Stimulated activated CD8-positive, alpha-beta memory T cell treated with anti-CD3 and anti-CD28 coated beads, Interleukin-2, amount 100 ng/mL, for 1 hour (primary cell): ENCODE results near the gene ADGRD2.

ENCODE experiments used
- DNase-seq, 2 donors: peaks; one replicate each; pipeline ENCODE4 v3.0.0-alpha.2; 2020; ENCODE audit warnings: low read depth in 2 of 2

The ADGRD2 gene

GRCh38 chr9:124456341-124457078 is 6.3 kb downstream of the ADGRD2 start:
- no peak for DNase-seq

GRCh38 chr9:124457079-124457886 is 7.0 kb downstream of the ADGRD2 start:
- DNase-seq = no peak

GRCh38 chr9:124457887-124458431 is 7.7 kb downstream of the ADGRD2 start:
- no peak for DNase-seq

GRCh38 chr9:124458441-124458840 is 8.2 kb downstream of the ADGRD2 start:
- no peak for DNase-seq

GRCh38 chr9:124462739-124463138 is 12.5 kb downstream of the ADGRD2 start:
- no peak for DNase-seq

GRCh38 chr9:124465736-124466135 is 15.5 kb downstream of the ADGRD2 start:
- no peak for DNase-seq

GRCh38 chr9:124467410-124468060 is 17.3 kb downstream of the ADGRD2 start:
- DNase-seq = no peak

- DNase-seq = no peak
Observed at GRCh38 chr9:124468061-124468740, 17.9 kb downstream of the ADGRD2 start.

- DNase-seq = no peak
Observed at GRCh38 chr9:124469011-124469832, 19.0 kb downstream of the ADGRD2 start.

- DNase-seq = no peak
Observed at GRCh38 chr9:124470306-124470705, 20.1 kb downstream of the ADGRD2 start.

GRCh38 chr9:124470726-124471125 is 20.5 kb downstream of the ADGRD2 start:
- DNase-seq = no peak

- DNase-seq = no peak
Observed at GRCh38 chr9:124471761-124472160, 21.5 kb downstream of the ADGRD2 start.

- DNase-seq = no peak
Observed at GRCh38 chr9:124472770-124473169, 22.5 kb downstream of the ADGRD2 start.

GRCh38 chr9:124473310-124473709 is 23.1 kb downstream of the ADGRD2 start:
- DNase-seq = no peak

- no peak for DNase-seq
Observed at GRCh38 chr9:124474151-124474550, 23.9 kb downstream of the ADGRD2 start.

- no peak for DNase-seq
Observed at GRCh38 chr9:124475158-124475867, 25.1 kb downstream of the ADGRD2 start.

- no peak for DNase-seq
Observed at GRCh38 chr9:124475868-124476690, 25.8 kb downstream of the ADGRD2 start.

- no peak for DNase-seq
Observed at GRCh38 chr9:124477211-124477647, 27.0 kb downstream of the ADGRD2 start.

- DNase-seq = no peak
Observed at GRCh38 chr9:124477648-124478285, 27.5 kb downstream of the ADGRD2 start.
